HepG2 (cell line): ENCODE data around the gene OR6S1. TPM values are rescaled to one million over a fixed set of nuclear protein-coding genes. Genes with fewer than 3 reads are reported as not detected.
A peak's percentile ranks its signal among the peaks of the same experiment; 100 is the strongest.

ENCODE experiments used
- ARID2 ChIP-seq: sonication (generic); formaldehyde crosslinking; IDR thresholded peaks from 2 replicates; pipeline ENCODE4 v1.8.1; 2022; ENCODE audit warnings: mild to moderate bottlenecking, missing genetic modification reagents, borderline replicate concordance
- CREBL2 ChIP-seq: sonication (generic); formaldehyde crosslinking; IDR thresholded peaks from 2 replicates; pipeline ENCODE4 v1.8.1; 2023; ENCODE audit warnings: missing genetic modification reagents, mild to moderate bottlenecking, borderline replicate concordance
- CREM ChIP-seq, 2 experiments: sonication (generic) in 1 of 2; formaldehyde crosslinking in 1 of 2; IDR thresholded peaks; 2 replicates each; pipeline versions ENCODE4 v1.4.0 to v1.6.1; 2016 to 2020; ENCODE audit warnings: antibody characterized with exemption in 1 of 2, mild to moderate bottlenecking in 1 of 2, missing genetic modification reagents in 1 of 2
- E2F5 ChIP-seq: sonication (generic); formaldehyde crosslinking; conservative IDR thresholded peaks from 2 replicates; pipeline ENCODE4 v1.4.0; 2020; ENCODE audit warnings: missing genetic modification reagents
- ETV5 ChIP-seq: IDR thresholded peaks from 2 replicates; pipeline ENCODE4 v1.6.1; 2018; ENCODE audit warnings: missing biosample characterization, missing genetic modification reagents, inconsistent platforms, borderline replicate concordance
- FOXA1 ChIP-seq, 2 experiments: fragments of 450-650 bp in 1 of 2; sonication (generic) in 1 of 2; formaldehyde crosslinking in 1 of 2; IDR thresholded peaks; 2 replicates each; pipeline versions ENCODE4 v1.4.0 to v1.6.1; 2016 to 2020; ENCODE audit warnings: missing genetic modification reagents in 1 of 2
- FOXA3 ChIP-seq: IDR thresholded peaks from 2 replicates; pipeline ENCODE4 v1.6.1; 2016; ENCODE audit warnings: missing genetic modification reagents, missing compliant biosample characterization
- LCORL ChIP-seq, 2 experiments: fragments of 450-650 bp in 1 of 2; sonication (generic) in 1 of 2; formaldehyde crosslinking in 1 of 2; IDR thresholded peaks; 2 replicates each; pipeline versions ENCODE4 v1.5.0 to v1.6.1; 2017 to 2020; ENCODE audit warnings: antibody characterized with exemption in 1 of 2, missing genetic modification reagents in 1 of 2
- NFE2L2 ChIP-seq: fragments of 150-350 bp; IDR thresholded peaks from 2 replicates; pipeline ENCODE4 v1.6.1; 2014; ENCODE audit warnings: low read length
- TFDP2 ChIP-seq: sonication (generic); formaldehyde crosslinking; IDR thresholded peaks from 2 replicates; pipeline ENCODE4 v1.4.0; 2020; ENCODE audit warnings: missing genetic modification reagents
- UBTF ChIP-seq: sonication (generic); formaldehyde crosslinking; IDR thresholded peaks from 2 replicates; pipeline ENCODE4 v1.4.0; 2020; ENCODE audit warnings: mild to moderate bottlenecking, missing genetic modification reagents
- YEATS4 ChIP-seq: sonication (generic); formaldehyde crosslinking; IDR thresholded peaks from 2 replicates; pipeline ENCODE4 v1.4.0; 2020; ENCODE audit warnings: missing genetic modification reagents, borderline replicate concordance
- ZBTB40 ChIP-seq, 2 experiments: fragments of 450-650 bp in 1 of 2; sonication (generic) in 1 of 2; formaldehyde crosslinking in 1 of 2; IDR thresholded peaks; 2 replicates each; pipeline versions ENCODE4 v1.6.1 to v1.8.0; 2016 to 2022; ENCODE audit warnings: antibody characterized with exemption in 1 of 2, mild to moderate bottlenecking in 1 of 2, missing genetic modification reagents in 1 of 2
- ZMYM4 ChIP-seq: sonication (generic); formaldehyde crosslinking; IDR thresholded peaks from 2 replicates; pipeline ENCODE4 v1.8.1; 2023; ENCODE audit warnings: mild to moderate bottlenecking, missing genetic modification reagents
- ZSCAN12 ChIP-seq: sonication (generic); formaldehyde crosslinking; IDR thresholded peaks from 2 replicates; pipeline ENCODE4 v1.9.0; 2021; ENCODE audit warnings: mild to moderate bottlenecking, missing genetic modification reagents
- polyA plus RNA-seq, 8 experiments: library from polyadenylated mRNA; depleted of rRNA in 3 of 8; stranded (reverse) in 7 of 8; unstranded in 1 of 8; fragments of >200 nt; fragmentation: Illumina TruSeq in 4 of 8; extraction: Trizol in 4 of 8; gene quantifications; 2 replicates each; pipeline versions ENCODE4 v1.2.1 to v1.2.3, GENCODE V29; 2011 to 2016; ENCODE audit warnings: low read depth in 4 of 8, missing spikeins in 1 of 8, mixed read lengths in 1 of 8; ENCODE audit not compliant: insufficient read depth in 1 of 8
- total RNA-seq, 5 experiments: library from RNA; depleted of rRNA; stranded (reverse); fragments of >200 nt; fragmentation: Illumina TruSeq; extraction: Trizol; gene quantifications; 2 replicates each; pipeline ENCODE4 v1.2.3, GENCODE V29; 2016; ENCODE audit warnings: low read depth in 1 of 5

OR6S1 gene
- total and polyA plus RNA-seq, 2 of the 13 experiments (the other 11 are each of a cell fraction or from before 2014, with no cell fraction given): 0.09 TPM; not detected in 1

- TF ChIP-seq E2F5 (no peak), CREM (IDR thresholded peaks at IDR 0.05) (no peak), CREM (CRISPR knock-in tag; IDR thresholded peaks at IDR 0.05) (no peak), ZBTB40 (IDR thresholded peaks at IDR 0.05) (no peak), ZBTB40 (CRISPR knock-in tag; IDR thresholded peaks at IDR 0.05) (no peak), NFE2L2 (no peak), LCORL (IDR thresholded peaks at IDR 0.05) (no peak), LCORL (CRISPR knock-in tag; IDR thresholded peaks at IDR 0.05) (peak; percentile 68), YEATS4 (CRISPR knock-in tag) (0 out of 2 replicates have a peak, but pooled peaks have one; percentile 51), ZSCAN12 (0 out of 2 replicates have a peak, but pooled peaks have one; percentile 35), ETV5 (CRISPR knock-in tag) (peak; percentile 60; the same call in 1 of the 2 replicates), FOXA1 (IDR thresholded peaks at IDR 0.05) (no peak), FOXA1 (CRISPR knock-in tag; IDR thresholded peaks at IDR 0.05) (peak; percentile 34; the same call in 1 of the 2 replicates), ARID2 (CRISPR knock-in tag) (no peak), UBTF (CRISPR knock-in tag) (no peak), ZMYM4 (CRISPR knock-in tag) (peak; percentile 43; the same call in 1 of the 2 replicates), FOXA3 (CRISPR knock-in tag) (peak; percentile 41), TFDP2 (CRISPR knock-in tag) (no peak), CREBL2 (CRISPR knock-in tag) (no peak)
Observed at GRCh38 chr14:20615996-20616395, 25.5 kb downstream of the OR6S1 start (continued).
